NCI-H128 (cell line): Measurements from ENCODE around the gene ALKBH5.

Experiments
- DNase-seq: peaks from one replicate; lab custom pipeline; 2025; ENCODE audit not compliant: unreplicated experiment; lab: John Stamatoyannopoulos, UW

The ALKBH5 gene

GRCh38 chr17:18218756-18219415 is 35.3 kb downstream of the ALKBH5 start:
- DNase-seq, result no peak

- DNase-seq, result no peak
Measured at GRCh38 chr17:18224053-18224386, 40.4 kb downstream of the ALKBH5 start.

GRCh38 chr17:18224387-18225120 is 40.9 kb downstream of the ALKBH5 start:
- DNase-seq, result no peak

GRCh38 chr17:18225121-18225641 is 41.6 kb downstream of the ALKBH5 start, which contains the start of gene LLGL1:
TSS of gene LLGL1 (plus strand) at chr17:18225635. CDS start at chr17:18225683, 48 bp downstream.
- DNase-seq, result peak; percentile 73

- no peak for DNase-seq
Measured at GRCh38 chr17:18225642-18226283, 42.1 kb downstream of the ALKBH5 start.

- DNase-seq, result no peak
Measured at GRCh38 chr17:18226284-18226945, 42.8 kb downstream of the ALKBH5 start.

- no peak for DNase-seq
Measured at GRCh38 chr17:18227635-18228034, 44.0 kb downstream of the ALKBH5 start.

GRCh38 chr17:18228176-18228682 is 44.6 kb downstream of the ALKBH5 start:
- no peak for DNase-seq

- no peak for DNase-seq
Measured at GRCh38 chr17:18229254-18229653, 45.6 kb downstream of the ALKBH5 start.

- DNase-seq, result no peak
Measured at GRCh38 chr17:18229771-18230170, 46.1 kb downstream of the ALKBH5 start.

- DNase-seq, result no peak
Measured at GRCh38 chr17:18230288-18231141, 46.9 kb downstream of the ALKBH5 start.

- DNase-seq, result no peak
Measured at GRCh38 chr17:18231164-18231563, 47.5 kb downstream of the ALKBH5 start.

- DNase-seq, result no peak
Measured at GRCh38 chr17:18233803-18234518, 50.3 kb downstream of the ALKBH5 start.

GRCh38 chr17:18234853-18235380 is 51.3 kb downstream of the ALKBH5 start:
- no peak for DNase-seq

- DNase-seq, result no peak
Measured at GRCh38 chr17:18235743-18236256, 52.2 kb downstream of the ALKBH5 start.

- DNase-seq, result no peak
Measured at GRCh38 chr17:18236494-18236893, 52.9 kb downstream of the ALKBH5 start.

- DNase-seq, result no peak
Measured at GRCh38 chr17:18237461-18237860, 53.8 kb downstream of the ALKBH5 start.

GRCh38 chr17:18238299-18238698 is 54.7 kb downstream of the ALKBH5 start:
- DNase-seq, result no peak

GRCh38 chr17:18240449-18240848 is 56.8 kb downstream of the ALKBH5 start:
- DNase-seq, result no peak
